Esophagus squamous epithelium (tissue), 5 donors: ENCODE results near the gene NAA16. TPM values are rescaled to one million over a fixed set of nuclear protein-coding genes. Genes with fewer than 3 reads are reported as not detected.

Experiments
- DNase-seq: peaks from one replicate; lab custom pipeline; 2025; lab: John Stamatoyannopoulos, UW
- H3K27ac ChIP-seq, 4 donors: fragments of 200-600 bp; sonication (generic); one replicate each; pipeline ENCODE4 v1.5.1; 2016 to 2019; ENCODE audit warnings: mild to moderate bottlenecking in 1 of 4
- H3K27me3 ChIP-seq, 4 donors: fragments of 200-600 bp; sonication (generic); 1 replicate in 3 of 4; 2 replicates in 1 of 4; pipeline versions ENCODE4 v1.5.1 to v1.6.0; 2017 to 2021; ENCODE audit warnings: antibody characterized with exemption in 1 of 4
- H3K36me3 ChIP-seq, 3 donors: fragments of 200-600 bp; sonication (generic); one replicate each; pipeline ENCODE4 v1.5.1; 2016 to 2019
- H3K4me1 ChIP-seq, 3 donors: fragments of 200-600 bp; sonication (generic); one replicate each; pipeline ENCODE4 v1.5.1; 2017 to 2019
- H3K4me3 ChIP-seq, 4 donors: fragments of 200-600 bp; sonication (generic); 1 replicate in 3 of 4; 2 replicates in 1 of 4; pipeline ENCODE4 v1.5.1; 2016 to 2019; ENCODE audit warnings: mild to moderate bottlenecking in 2 of 4, moderate library complexity in 1 of 4
- H3K9me3 ChIP-seq, 3 donors: fragments of 200-600 bp; sonication (generic); one replicate each; pipeline ENCODE4 v1.5.1; 2016 to 2019
- POLR2A ChIP-seq, 4 donors: fragments of 450-650 bp; IDR thresholded peaks; one replicate each; pipeline ENCODE4 v1.6.1; 2017; ENCODE audit warnings: antibody characterized with exemption in 4 of 4, mild to moderate bottlenecking in 4 of 4, moderate library complexity in 3 of 4
- WGBS, 2 donors: methylation state at CpG; one replicate each; pipeline ENCODE4 v1.1.5; 2018; 5-methylcytosine and 5-hydroxymethylcytosine counted together
- intact Hi-C: fragments of 100-400 bp; cut with DNase I; formaldehyde crosslinking; loops from one replicate; pipeline ENCODE4 v1.15.0; 2022
- small RNA-seq, 4 donors: library from RNA; depleted of rRNA; stranded (forward); fragments of <200 nt; gene quantifications; one replicate each; pipeline ENCODE3, GENCODE V24; 2016
- total RNA-seq, 4 donors: library from RNA; depleted of rRNA; stranded (reverse); fragments of >200 nt; gene quantifications; one replicate each; pipeline ENCODE4 v1.1.0, GENCODE V29; 2016
- TF ChIP-seq, protein P1 (sequence below), 6 experiments: fragments of 450-650 bp in 4 of 6; fragments of 200-600 bp in 2 of 6; sonication (generic) in 2 of 6; IDR thresholded peaks; one replicate each; pipeline ENCODE4 v1.5.1; 2016 to 2019; ENCODE audit warnings: antibody characterized with exemption in 6 of 6, mild to moderate bottlenecking in 4 of 6, moderate library complexity in 4 of 6
- donor health status: DM: yes; HTN: yes; CAD: no.

NAA16 gene
- total RNA-seq, 4 donors from 2014 or later: 8.1 to 21.4 (median 12.1) TPM

DNA sequence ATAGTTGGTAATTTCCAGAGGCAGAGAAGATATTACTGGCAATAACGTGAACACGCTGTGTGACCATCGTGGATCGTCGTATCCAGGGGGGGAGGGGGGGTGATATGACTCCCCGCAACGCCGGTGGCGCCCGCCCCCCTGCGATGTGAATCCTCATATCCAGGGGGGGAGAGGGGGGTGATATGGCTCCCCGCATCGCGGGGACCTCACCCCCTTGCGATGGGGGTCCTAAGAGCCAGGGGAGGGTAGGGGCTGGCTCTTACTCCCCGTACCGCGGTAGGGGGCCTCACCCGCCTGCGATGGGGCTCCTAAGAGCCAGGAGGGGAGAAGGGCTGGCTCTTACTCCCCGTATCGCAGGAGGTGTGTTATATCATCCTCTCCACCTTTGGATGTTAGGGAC lies 115.0 kb downstream of the NAA16 start:
- Histone ChIP-seq H3K4me1 (peaks cover 6 to 13% (median 6%) of the 10 kb centered on the region in 3 donors), H3K9me3 (no peaks in the 10 kb centered on the region), H3K27me3 (peaks cover 0 to 22% (median 0%) of the 10 kb centered on the region in 4 donors), H3K4me3 (no peak overlapping the region), H3K27ac (no peak overlapping the region), H3K36me3 (no peaks in the 10 kb centered on the region)
- no peak for TF ChIP-seq POLR2A (IDR thresholded peaks at IDR 0.05)
- TF ChIP-seq, protein P1, sequence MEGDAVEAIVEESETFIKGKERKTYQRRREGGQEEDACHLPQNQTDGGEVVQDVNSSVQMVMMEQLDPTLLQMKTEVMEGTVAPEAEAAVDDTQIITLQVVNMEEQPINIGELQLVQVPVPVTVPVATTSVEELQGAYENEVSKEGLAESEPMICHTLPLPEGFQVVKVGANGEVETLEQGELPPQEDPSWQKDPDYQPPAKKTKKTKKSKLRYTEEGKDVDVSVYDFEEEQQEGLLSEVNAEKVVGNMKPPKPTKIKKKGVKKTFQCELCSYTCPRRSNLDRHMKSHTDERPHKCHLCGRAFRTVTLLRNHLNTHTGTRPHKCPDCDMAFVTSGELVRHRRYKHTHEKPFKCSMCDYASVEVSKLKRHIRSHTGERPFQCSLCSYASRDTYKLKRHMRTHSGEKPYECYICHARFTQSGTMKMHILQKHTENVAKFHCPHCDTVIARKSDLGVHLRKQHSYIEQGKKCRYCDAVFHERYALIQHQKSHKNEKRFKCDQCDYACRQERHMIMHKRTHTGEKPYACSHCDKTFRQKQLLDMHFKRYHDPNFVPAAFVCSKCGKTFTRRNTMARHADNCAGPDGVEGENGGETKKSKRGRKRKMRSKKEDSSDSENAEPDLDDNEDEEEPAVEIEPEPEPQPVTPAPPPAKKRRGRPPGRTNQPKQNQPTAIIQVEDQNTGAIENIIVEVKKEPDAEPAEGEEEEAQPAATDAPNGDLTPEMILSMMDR (IDR thresholded peaks at IDR 0.05): no peak
- intact Hi-C loops: no loop called here
- no peak for DNase-seq
- WGBS, 2 donors: 75 to 78% methylated on average over 4 to 16 of the region's 22 CpGs

Small RNA genes lying within 50 kb of the gene (small RNA-seq; reads per million reads assigned to genes)
- 0 reads per million in 4 donors for gene RNU6-57P

Other genes with a start within 250 kb of the NAA16 start
- 10 to 100 TPM in 1 of 4 donors, 1 to 10 TPM in 3; 6.1 to 12.6 (median 7.1) TPM for gene WBP4, start 249.8 kb upstream of the NAA16 start, total RNA-seq
- gene KBTBD6, start 178.5 kb upstream of the NAA16 start, total RNA-seq: 1 to 10 TPM; 1.1 to 5.3 (median 4.1) TPM
- 1 to 10 TPM; 2.6 to 5.9 (median 4.1) TPM for gene KBTBD7, start 116.7 kb upstream of the NAA16 start, total RNA-seq
- 10 to 100 TPM; 11.3 to 14.0 (median 12.2) TPM for gene MTRF1, start 47.7 kb upstream of the NAA16 start, total RNA-seq
- gene RGCC, start 146.3 kb downstream of the NAA16 start, total RNA-seq: 10 to 100 TPM in 3 of 4 donors, 1 to 10 TPM in 1; 8.5 to 39.7 (median 16.7) TPM